PC-3 (cell line): ENCODE measurements around the gene LRPAP1. TPM values are rescaled to one million over a fixed set of nuclear protein-coding genes. Genes with fewer than 3 reads are reported as not detected.
"Not testable (repeated sequence)": the region's sequence is repeated elsewhere in the genome, so short reads cannot be mapped to it uniquely, and the experiment has no call there.

Source experiments
- ATAC-seq: fragments of 200-7000 bp; cut with Tn5 transposase; 2 replicates; pipeline ENCODE4 v1.9.1; 2020; ENCODE audit warnings: mild to moderate bottlenecking, moderate library complexity
- BruUV-seq: library from RNA; stranded (reverse); fragments of 400-500 nt; replicated peaks from 2 replicates; lab custom pipeline; 2021; lab: Mats Ljungman, UMichigan
- CTCF ChIA-PET: fragments of 300-600 bp; sonication (Branson Sonifier 250); formaldehyde crosslinking; loops from one replicate; lab custom pipeline; 2022; ENCODE audit warnings: antibody characterized with exemption; lab: Charles Lee
- POLR2A ChIA-PET: fragments of 300-600 bp; sonication (Branson Sonifier 250); formaldehyde crosslinking; loops from one replicate; lab custom pipeline; 2022; ENCODE audit warnings: antibody characterized with exemption; ENCODE audit not compliant: unreplicated experiment; lab: Charles Lee
- DNase-seq: peaks from one replicate; pipeline ENCODE4 v3.0.0-alpha.2; 2015
- H2AFZ ChIP-seq: fragments of 300-600 bp; sonication (generic); 2 replicates; pipeline ENCODE4 v1.6.0; 2016; ENCODE audit warnings: antibody characterized with exemption, low read length
- H3F3A ChIP-seq: fragments of 300-600 bp; sonication (generic); one replicate; pipeline ENCODE4 v1.6.0; 2017; ENCODE audit warnings: antibody characterized with exemption, low read length, control low read depth, mild to moderate bottlenecking; ENCODE audit not compliant: unreplicated experiment
- H3K27ac ChIP-seq: fragments of 300-600 bp; sonication (generic); 2 replicates; pipeline ENCODE4 v1.5.1; 2016; ENCODE audit warnings: mild to moderate bottlenecking, low read length
- H3K27me3 ChIP-seq: fragments of 300-600 bp; sonication (generic); 2 replicates; pipeline ENCODE4 v1.6.1; 2016; ENCODE audit warnings: low read length, mixed read lengths
- H3K36me3 ChIP-seq: fragments of 300-600 bp; sonication (generic); 2 replicates; pipeline ENCODE4 v1.6.1; 2016; ENCODE audit warnings: low read depth, mixed run types, low read length, mixed read lengths
- H3K4me1 ChIP-seq: fragments of 300-600 bp; sonication (generic); 2 replicates; pipeline ENCODE4 v1.5.1; 2016; ENCODE audit warnings: low read length; ENCODE audit not compliant: insufficient read depth
- H3K4me2 ChIP-seq: fragments of 300-600 bp; sonication (generic); 2 replicates; pipeline ENCODE4 v1.6.0; 2016; ENCODE audit warnings: low read length
- H3K4me3 ChIP-seq: fragments of 300-600 bp; sonication (generic); 2 replicates; pipeline ENCODE4 v1.5.1; 2016; ENCODE audit warnings: mild to moderate bottlenecking, low read length, mixed read lengths
- H3K79me2 ChIP-seq: fragments of 300-600 bp; sonication (generic); 2 replicates; pipeline ENCODE4 v1.6.1; 2017; ENCODE audit warnings: low read length, mixed read lengths
- H3K9ac ChIP-seq: fragments of 300-600 bp; sonication (generic); 2 replicates; pipeline ENCODE4 v1.6.0; 2016; ENCODE audit warnings: mild to moderate bottlenecking, low read length
- H3K9me2 ChIP-seq: fragments of 300-600 bp; sonication (generic); replicated peaks from 2 replicates; pipeline ENCODE4 v1.6.1; 2016; ENCODE audit warnings: mixed run types, low read length, mixed read lengths
- H3K9me3 ChIP-seq: fragments of 300-600 bp; sonication (generic); 2 replicates; pipeline ENCODE4 v1.6.1; 2016; ENCODE audit warnings: low read length, mixed read lengths
- H4K20me1 ChIP-seq: fragments of 300-600 bp; sonication (generic); 2 replicates; pipeline ENCODE4 v1.6.1; 2016; ENCODE audit warnings: low read length, mixed read lengths
- EZH2 ChIP-seq: fragments of 300-600 bp; sonication (generic); IDR thresholded peaks from one replicate; pipeline ENCODE4 v1.6.1; 2017; ENCODE audit warnings: antibody characterized with exemption, mild to moderate bottlenecking, low read length; ENCODE audit not compliant: unreplicated experiment
- EZH2phosphoT487 ChIP-seq: fragments of 300-600 bp; sonication (generic); IDR thresholded peaks from 2 replicates; pipeline ENCODE4 v1.6.1; 2018; ENCODE audit warnings: mild to moderate bottlenecking, antibody characterized with exemption, low read length, borderline replicate concordance
- intact Hi-C: fragments of 100-400 bp; cut with micrococcal nuclease; formaldehyde crosslinking; loops from 2 replicates; pipeline ENCODE4 v1.9.0; 2023
- total RNA-seq: library from RNA; depleted of rRNA; stranded (reverse); fragments of >200 nt; gene quantifications from 2 replicates; pipeline ENCODE4 v1.2.3, GENCODE V29; 2014
- TF ChIP-seq, protein P1 (sequence below): fragments of 300-600 bp; sonication (generic); conservative IDR thresholded peaks from 2 replicates; pipeline ENCODE4 v1.5.1; 2017; ENCODE audit warnings: antibody characterized with exemption, low read depth, mild to moderate bottlenecking, low read length

LRPAP1 gene
- total RNA-seq, 1 experiment from 2014 or later, result 133 TPM

- intact Hi-C loops, result no loop called here
- no peaks in the 10 kb centered on the region for H3K27me3 ChIP-seq
These were observed 40.9 kb upstream of the LRPAP1 start for GRCh38 chr4:3573131-3573530.

DNA sequence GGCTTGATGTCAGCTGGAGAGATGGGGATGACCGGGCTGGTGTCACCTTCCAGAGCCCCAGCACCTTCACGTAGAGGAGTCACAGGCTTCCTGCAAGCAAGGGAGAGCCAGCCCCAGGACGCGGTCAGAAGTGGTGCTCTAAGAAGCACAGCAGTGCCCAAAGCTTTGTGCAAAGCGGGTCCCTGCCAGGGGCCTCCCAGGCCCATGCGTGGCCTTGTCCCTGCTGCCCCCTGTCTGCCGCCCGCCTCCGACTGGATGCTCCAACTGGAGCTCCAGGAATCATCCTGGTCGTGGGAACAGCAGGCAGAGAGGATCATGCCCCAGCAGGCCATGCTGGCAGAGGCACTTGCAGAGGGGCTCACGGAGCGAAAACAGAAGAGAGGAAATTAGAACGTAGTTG is 40.1 kb upstream of the LRPAP1 start:
- intact Hi-C loops, result no loop called here
- TF ChIP-seq, protein P1, sequence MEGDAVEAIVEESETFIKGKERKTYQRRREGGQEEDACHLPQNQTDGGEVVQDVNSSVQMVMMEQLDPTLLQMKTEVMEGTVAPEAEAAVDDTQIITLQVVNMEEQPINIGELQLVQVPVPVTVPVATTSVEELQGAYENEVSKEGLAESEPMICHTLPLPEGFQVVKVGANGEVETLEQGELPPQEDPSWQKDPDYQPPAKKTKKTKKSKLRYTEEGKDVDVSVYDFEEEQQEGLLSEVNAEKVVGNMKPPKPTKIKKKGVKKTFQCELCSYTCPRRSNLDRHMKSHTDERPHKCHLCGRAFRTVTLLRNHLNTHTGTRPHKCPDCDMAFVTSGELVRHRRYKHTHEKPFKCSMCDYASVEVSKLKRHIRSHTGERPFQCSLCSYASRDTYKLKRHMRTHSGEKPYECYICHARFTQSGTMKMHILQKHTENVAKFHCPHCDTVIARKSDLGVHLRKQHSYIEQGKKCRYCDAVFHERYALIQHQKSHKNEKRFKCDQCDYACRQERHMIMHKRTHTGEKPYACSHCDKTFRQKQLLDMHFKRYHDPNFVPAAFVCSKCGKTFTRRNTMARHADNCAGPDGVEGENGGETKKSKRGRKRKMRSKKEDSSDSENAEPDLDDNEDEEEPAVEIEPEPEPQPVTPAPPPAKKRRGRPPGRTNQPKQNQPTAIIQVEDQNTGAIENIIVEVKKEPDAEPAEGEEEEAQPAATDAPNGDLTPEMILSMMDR, result no peak
- no peak overlapping the region for H3K4me2 ChIP-seq
- no peaks in the 10 kb centered on the region for H3F3A ChIP-seq
- H3K4me1 ChIP-seq, result no peaks in the 10 kb centered on the region
- H3K9me3 ChIP-seq, result no peaks in the 10 kb centered on the region
- ATAC-seq (no peak), DNase-seq (no peak)
- no peak overlapping the region for H3K27ac ChIP-seq
- H3K4me3 ChIP-seq, result no peak overlapping the region
- H3K9ac ChIP-seq, result no peak overlapping the region
- H3K9me2 ChIP-seq, result no peaks in the 10 kb centered on the region
- no peaks in the 10 kb centered on the region for H3K79me2 ChIP-seq
- no peaks in the 10 kb centered on the region for H4K20me1 ChIP-seq
- ChIA-PET CTCF (no interaction called here), POLR2A (no interaction called here)
- no peaks in the 10 kb centered on the region for H3K36me3 ChIP-seq
- no peaks in the 10 kb centered on the region for H3K27me3 ChIP-seq
- H2AFZ ChIP-seq, result no peak overlapping the region
- BruUV-seq, result no TSS peak

More at GRCh38 chr4:3573131-3573530, 40.9 kb upstream of the LRPAP1 start:
- Histone ChIP-seq H3K27ac (no peak overlapping the region), H3K4me3 (no peak overlapping the region), H3K4me1 (no peaks in the 10 kb centered on the region), H3K9me2 (no peaks in the 10 kb centered on the region), H3K4me2 (no peak overlapping the region), H3K9ac (no peak overlapping the region), H3F3A (no peaks in the 10 kb centered on the region), H3K9me3 (no peaks in the 10 kb centered on the region), H2AFZ (no peak overlapping the region), H3K79me2 (no peaks in the 10 kb centered on the region), H4K20me1 (no peaks in the 10 kb centered on the region), H3K36me3 (no peaks in the 10 kb centered on the region)
- no peak for TF ChIP-seq EZH2phosphoT487
- TF ChIP-seq, protein P1, result no peak
- TF ChIP-seq EZH2, result no peak
- DNase-seq (no peak), ATAC-seq (no peak)
- CTCF ChIA-PET, result no interaction called here
- BruUV-seq, result no TSS peak
- POLR2A ChIA-PET, result no interaction called here

GRCh38 chr4:3571921-3572320 is 39.7 kb upstream of the LRPAP1 start:
- Histone ChIP-seq H3K4me2 (no peak overlapping the region), H3K4me1 (no peaks in the 10 kb centered on the region), H3K9me3 (no peaks in the 10 kb centered on the region), H3K9ac (no peak overlapping the region), H2AFZ (no peak overlapping the region), H3K27me3 (no peaks in the 10 kb centered on the region), H4K20me1 (no peaks in the 10 kb centered on the region), H3K4me3 (no peak overlapping the region), H3F3A (no peaks in the 10 kb centered on the region), H3K36me3 (no peaks in the 10 kb centered on the region), H3K9me2 (no peaks in the 10 kb centered on the region), H3K27ac (no peak overlapping the region), H3K79me2 (no peaks in the 10 kb centered on the region)
- no peak for DNase-seq
- no TSS peak for BruUV-seq
- ChIA-PET POLR2A (no interaction called here), CTCF (no interaction called here)
- intact Hi-C loops, result no loop called here
- no peak for TF ChIP-seq EZH2
- TF ChIP-seq, protein P1, result no peak
- no peak for TF ChIP-seq EZH2phosphoT487
- no peak for ATAC-seq

GRCh38 chr4:3570923-3571322 is 38.7 kb upstream of the LRPAP1 start:
- H3K9me2 ChIP-seq, H3K4me2 ChIP-seq, H3K9me3 ChIP-seq, H3K4me1 ChIP-seq, H3K79me2 ChIP-seq, ATAC-seq, H4K20me1 ChIP-seq, BruUV-seq, H3F3A ChIP-seq, H3K36me3 ChIP-seq, H3K9ac ChIP-seq, H3K27ac ChIP-seq, POLR2A ChIA-PET, H2AFZ ChIP-seq, H3K4me3 ChIP-seq, CTCF ChIA-PET, intact Hi-C loops, H3K27me3 ChIP-seq, DNase-seq: not testable (repeated sequence)
